GM21737 (cell line): ENCODE results near the gene LPP.
"Not testable (repeated sequence)": the region's sequence is repeated elsewhere in the genome, so short reads cannot be mapped to it uniquely, and the experiment has no call there.

Experiments
- ATAC-seq: cut with Tn5 transposase; IDR thresholded peaks from one replicate; pipeline ENCODE4 v1.9.1; 2021; ENCODE audit warnings: mild to moderate bottlenecking, moderate library complexity; ENCODE audit not compliant: unreplicated experiment

The LPP gene

DNA sequence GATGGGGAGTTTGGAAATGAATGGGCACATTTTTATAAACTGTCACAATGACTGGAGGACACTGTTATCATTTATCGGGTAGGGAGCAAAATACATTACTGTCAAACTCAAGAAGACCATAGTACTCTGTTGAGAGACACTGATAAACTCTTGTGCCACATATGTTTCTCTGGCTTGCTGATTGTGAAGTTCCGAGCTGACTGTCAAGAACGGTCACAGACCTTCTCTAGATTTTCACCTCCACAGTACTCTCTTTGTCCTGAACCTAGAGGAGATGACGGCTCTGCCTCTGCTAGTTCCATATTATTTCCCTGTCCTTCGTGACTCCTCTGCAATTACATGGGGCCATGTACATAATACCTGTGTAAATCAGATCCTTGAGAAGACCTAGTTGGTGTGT lies 451.9 kb downstream of the LPP start:
- no peak for ATAC-seq

DNA sequence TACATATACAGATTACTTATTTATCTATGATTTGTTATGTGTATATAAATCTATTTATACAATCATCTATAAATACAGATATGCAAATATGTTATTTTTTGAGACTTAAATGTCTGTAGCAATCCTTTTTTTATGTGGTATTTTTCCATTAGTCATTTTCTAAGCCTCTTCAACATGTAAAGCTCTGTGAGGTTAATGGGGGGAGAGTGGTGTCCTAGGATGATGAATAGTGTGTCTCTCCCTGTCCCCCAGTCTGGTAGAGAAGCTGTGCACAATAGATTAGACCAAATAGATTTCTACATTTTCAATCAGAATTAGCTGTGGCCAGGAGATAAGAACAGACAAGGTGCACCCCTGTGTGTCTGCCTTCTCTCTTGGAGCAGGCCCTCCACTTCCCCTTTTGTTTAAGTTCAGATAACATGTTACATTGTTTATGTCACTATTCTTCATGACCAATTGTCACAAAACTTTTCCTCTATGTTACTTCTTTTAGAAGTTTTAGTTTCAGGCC lies 453.9 kb downstream of the LPP start:
- no peak for ATAC-seq

DNA sequence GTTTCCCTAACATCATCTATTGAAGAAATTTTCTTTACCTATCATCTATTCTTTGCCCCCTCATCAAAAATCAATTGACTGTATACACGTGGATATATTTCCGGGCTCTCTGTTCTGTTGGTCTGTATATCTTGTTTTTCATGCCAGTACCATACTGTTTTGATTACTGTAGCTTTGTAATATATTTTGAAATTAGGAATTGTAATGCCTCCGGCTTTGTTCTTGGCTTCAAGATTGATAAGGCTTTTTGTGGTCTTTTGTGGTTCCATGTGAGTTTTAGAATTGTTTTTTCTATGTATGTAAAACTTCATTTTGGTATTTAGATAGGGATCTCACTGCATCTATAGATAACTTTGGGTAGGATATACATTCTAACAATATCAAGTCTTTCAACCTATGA lies 454.4 kb downstream of the LPP start:
- no peak for ATAC-seq

DNA sequence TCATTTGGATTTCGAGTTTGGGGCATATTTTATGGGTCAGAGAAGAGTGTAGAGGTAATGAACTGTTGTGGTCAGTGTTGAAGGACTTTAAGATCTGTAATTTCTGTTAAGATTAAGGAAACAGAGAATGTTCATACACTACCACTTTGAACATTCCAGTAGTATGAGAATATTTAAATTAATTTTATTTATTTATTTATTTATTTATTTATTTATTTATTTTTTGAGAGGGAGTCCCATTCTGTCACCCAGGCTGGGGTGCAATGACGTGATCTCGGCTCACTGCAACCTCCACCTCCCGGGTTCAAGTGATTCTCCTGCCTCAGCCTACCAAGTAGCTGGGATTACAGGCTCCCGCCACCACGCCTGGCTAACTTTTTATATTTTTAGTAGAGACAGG lies 459.8 kb downstream of the LPP start:
- not testable (repeated sequence) for ATAC-seq

DNA sequence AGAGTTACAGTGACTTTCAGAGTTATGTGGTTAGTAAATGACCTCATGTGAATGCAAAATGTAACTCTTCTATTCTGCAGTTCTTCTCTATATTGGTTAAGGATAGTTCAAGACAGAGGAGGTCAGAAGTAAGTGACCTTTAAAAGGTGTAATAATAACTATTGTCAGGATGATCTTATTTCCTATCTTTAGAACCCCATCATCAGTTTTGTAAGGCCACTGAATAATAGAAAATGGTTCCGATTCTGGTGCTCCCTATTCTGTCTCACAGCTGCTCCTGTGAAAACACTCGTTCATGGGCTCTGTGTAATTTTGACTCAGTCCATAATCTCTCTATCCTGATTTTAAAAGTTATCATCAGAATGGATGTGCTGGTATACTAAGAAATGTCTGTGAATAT lies 463.3 kb downstream of the LPP start:
- no peak for ATAC-seq

DNA sequence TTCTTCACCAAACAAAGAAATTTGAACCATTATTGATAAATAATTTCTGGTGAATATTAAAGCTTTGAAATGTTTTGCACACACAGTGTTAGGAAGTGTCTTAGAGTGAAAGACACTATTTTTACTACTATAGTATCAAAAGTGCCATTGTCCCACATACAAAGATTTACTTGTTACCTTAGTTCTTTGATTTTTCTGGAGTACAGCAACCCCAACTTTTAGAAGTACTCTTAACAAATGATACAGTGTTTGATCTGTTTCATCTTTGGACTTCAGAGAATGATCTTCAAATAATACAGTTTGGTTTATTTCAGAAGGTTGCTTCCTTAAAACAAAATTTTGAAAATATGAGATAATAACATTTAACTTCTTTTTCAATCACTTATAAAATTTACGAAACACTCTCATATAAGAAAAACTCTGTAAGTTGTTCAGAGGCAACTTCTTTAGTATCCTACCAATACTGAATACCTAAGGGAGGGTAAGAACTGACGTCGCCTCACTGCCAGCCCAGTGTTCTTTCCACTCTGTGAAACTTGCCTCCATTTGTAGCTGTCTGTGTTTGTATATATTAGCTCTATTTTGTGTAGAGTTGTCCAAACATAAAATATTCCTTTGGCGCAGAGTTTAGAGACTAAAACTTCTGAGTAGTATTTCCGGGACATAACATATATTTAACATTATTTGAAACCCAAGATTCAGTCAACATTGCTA lies 464.2 kb downstream of the LPP start:
- ATAC-seq, result no peak

DNA sequence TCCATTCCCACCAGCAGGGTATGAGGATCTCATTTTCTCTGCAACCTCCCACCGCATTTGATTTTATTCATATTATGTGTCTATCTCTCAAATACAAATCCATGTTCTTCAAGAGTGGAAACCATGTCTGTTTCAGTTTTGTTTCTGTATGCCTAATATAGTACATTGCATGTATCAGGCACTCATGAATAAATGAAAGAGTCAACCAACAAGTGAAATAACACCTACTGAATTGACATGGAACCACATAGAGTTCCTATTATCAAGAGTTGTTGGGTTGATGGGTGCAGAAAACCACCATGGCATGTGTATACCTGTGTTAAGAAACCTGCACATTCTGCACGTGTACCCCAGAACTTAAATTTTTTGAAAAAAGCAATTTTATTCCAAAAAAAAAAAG lies 466.8 kb downstream of the LPP start:
- ATAC-seq, result no peak

DNA sequence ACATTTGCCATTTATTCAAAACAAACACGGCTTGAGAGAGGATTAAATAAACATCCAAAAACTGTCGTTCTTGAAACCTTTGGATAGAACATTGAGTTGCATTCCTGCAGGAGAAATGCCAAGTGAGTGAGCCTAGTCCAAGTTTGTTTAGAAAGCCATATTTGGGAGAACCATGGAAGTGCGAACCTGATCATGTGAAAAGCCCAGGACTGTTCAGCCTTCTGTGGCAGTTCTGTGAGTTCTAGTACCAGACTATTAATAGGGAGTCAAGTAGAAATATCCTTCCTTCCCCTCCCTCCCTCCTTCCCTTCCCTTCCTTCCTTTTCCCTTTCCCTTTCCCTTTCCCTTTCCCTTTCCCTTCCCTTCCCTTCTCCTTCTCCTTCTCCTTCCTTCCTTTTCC lies 470.4 kb downstream of the LPP start:
- ATAC-seq, result no peak

DNA sequence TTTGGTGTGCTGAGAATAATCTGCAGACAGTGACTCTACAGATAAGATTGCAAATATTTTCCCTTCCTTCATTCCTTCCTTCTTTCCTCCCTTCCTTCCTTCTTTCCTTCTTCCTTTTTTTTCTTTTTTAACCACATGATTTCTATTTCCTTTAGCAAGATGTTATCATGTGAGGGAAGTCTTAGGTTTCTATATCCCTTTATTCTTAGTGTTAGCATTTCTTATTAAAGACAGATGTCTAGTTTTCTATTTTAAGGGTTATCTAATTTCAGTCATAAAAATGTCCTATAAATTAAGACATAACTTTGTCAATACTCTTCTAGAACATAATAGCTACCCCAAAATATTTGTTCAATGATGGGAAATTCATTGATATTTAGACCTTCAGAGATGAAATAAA lies 470.9 kb downstream of the LPP start:
- no peak for ATAC-seq

DNA sequence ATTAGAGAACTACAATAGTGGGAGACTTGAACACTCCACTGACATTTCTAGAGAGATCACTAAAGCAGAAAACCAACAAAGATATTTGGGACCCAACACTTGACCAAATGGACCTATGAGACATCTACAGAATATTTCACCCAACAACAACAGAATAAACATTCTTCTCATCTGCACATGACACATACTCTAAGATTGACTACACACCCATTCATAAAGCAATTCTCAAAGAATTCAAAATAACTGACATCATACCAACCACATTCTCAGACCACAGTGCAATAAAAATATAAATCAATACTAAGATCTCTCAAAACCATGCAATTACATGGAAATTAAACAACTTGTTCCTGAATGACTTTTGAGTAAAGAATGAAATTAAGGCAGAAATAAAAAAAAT lies 473.7 kb downstream of the LPP start:
- ATAC-seq, result no peak

DNA sequence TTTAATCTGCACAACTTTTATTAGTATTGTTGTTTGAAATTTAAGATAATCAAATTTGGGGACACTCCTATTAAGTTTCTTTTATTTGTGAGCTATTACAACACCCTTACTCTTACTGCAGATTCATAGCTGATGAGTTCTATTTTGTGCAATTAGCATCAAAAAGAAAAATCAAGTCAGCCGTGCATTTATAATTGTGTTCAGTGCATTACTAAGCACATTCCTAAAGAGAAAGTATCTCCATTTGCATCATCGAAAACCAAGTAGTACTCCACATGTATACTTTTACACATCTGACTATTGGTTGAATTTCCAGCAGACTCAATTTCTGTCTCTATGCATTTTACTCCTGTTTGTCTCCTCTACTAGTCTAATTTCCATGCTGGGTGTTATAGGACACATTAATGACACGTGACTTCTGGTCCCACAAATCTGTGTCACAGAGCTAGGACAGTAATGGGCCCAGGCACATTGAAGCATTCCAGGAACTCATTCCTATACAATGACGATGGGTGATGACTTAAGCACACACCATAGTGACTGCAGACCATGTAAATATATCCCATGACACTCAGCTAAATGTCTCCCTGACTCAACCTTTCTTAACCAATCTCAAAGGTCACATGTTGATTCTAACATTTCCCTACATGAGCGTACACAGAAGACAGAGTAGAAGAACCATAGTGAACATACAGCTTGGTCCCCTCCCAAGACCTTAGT lies 477.5 kb downstream of the LPP start:
- no peak for ATAC-seq

DNA sequence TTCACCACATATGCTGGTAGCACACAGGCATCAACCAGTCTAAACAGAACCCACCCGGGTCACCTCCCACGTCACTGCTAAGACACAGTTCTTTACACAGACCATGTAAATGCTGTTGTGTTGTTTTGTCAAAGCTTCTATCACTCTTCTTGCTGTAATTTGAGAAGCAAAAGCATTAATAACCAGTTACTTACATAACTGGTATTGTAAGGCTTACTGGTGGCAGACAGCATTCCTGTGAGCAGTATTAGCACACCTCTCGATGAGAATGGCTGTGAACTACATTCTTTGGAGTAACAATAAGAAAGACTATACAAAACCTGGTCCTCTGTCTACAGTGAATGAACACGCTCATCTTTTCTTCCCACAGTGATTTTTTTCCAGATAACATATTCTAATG lies 479.2 kb downstream of the LPP start:
- no peak for ATAC-seq

DNA sequence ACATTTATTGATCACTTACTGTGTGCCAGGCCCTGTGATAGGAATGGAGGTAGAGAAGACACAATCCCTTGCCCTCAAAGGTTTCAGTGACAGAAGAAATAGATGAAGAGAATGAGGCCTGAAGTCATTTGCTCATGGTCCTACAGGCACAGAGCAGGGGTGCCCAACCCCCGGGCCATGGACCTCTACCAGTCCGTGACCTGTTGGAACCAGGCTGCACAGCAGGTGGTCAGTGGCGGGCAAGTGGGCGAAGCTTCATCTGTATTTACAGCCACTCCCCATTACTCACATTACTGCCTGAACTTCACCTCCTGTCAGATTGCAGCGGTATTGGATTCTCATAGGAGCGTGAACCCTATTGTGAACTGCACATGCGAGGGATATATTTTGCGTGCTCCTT lies 480.3 kb downstream of the LPP start:
- ATAC-seq, result no peak

DNA sequence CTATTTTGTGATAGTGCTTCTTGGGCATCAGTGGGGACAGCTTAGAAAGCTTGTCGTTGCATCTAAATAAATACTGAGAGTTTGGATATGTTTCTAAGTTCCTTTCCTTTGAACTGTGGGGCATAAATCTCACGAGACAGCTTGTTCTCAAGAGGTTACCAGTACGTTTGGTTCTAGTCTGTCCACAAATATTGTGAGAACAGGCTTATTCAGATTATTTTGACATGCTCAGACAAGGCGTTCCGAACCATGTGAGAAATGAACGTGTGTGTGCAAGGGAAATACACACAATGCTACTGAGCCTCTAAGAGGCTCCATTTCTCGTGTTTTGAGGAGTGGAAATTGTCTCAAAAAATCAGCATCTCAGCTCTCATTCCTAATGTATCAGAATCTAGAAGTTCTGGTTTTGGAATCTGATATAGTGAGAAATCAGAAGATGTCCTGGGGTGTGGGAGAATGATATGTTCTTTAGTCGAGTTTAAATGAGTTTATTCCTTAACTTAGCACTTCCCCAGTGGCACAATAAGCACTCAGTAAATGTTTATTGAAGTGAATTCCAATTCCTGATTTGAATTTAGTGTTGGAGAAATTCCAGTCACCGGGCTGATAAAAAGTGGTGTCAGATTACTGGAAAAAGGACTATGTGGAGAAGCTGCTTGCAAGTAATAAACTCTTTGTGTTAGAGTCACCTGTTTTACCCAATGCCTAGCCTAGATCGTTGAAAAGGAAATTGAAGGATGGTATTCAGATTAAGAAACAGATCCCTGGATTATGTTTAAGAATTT lies 481.5 kb downstream of the LPP start:
- no peak for ATAC-seq

DNA sequence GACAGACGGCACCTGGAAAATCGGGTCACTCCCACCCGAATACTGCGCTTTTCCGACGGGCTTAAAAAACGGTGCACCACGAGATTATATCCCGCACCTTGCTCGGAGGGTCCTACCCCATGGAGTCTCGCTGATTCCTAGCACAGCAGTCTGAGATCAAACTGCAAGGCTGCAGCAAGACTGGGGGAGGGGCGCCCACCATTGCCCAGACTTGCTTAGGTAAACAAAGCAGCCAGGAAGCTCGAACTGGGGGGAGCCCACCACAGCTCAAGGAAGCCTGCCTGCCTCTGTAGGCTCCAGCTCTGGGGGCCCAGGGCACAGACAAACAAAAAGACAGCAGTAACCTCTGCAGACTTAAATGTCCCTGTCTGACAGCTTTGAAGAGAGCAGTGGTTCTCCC lies 482.3 kb downstream of the LPP start:
- not testable (repeated sequence) for ATAC-seq

DNA sequence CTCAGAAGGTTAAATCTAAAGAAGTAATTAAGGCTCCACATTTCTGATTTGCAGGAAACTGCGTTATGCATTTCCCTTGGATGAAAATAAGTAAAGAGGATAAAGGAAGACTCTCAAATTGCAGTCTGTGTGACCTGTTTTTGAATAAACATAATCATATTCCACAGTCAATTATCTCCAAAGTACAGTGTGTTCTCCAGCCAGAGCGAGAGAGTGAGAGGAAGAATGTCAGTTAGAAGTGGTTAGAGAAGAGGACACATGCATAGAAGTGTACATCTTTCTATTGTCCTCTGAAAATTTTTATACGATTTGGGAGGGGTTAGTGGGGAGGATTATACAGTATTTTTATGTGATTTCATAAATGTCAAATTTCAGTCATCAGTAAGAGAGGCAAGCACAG lies 487.1 kb downstream of the LPP start:
- ATAC-seq, result no peak

DNA sequence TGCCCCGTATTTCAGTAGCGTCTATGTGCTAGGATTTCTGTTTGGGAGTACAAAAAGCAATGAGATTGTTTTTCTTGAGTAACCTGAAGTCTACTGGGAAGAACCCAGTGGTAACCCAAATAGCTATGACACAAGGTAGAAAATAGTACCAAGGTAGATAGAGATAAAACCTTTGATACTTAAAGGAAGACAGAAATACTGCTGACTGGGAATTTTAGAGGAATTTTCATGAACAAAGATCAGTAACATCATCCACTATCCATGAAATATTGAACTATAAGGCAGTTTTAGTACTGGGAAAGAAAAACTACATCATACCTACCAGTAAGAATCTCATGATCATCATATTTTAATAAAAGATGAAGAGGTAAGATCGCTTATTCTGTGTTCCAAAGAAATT lies 489.8 kb downstream of the LPP start:
- no peak for ATAC-seq

DNA sequence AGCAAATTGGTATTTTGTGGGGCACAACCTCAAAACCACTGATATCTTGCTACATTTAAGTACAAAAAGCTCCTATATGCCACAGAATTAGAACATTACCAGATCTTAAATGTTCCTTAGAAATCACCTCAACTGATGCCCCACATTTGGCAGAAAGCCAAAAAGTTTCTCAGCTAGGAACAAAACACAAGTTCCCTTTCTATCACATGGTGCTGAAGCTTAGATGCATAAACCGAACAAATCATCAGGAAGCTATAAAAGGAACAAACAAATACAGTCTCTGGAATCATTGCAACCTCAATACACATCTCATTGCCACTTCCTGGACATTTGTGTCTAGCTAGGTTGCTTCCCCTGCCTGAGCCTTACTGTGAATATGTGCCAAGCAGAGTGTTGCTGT lies 492.6 kb downstream of the LPP start:
- no peak for ATAC-seq

DNA sequence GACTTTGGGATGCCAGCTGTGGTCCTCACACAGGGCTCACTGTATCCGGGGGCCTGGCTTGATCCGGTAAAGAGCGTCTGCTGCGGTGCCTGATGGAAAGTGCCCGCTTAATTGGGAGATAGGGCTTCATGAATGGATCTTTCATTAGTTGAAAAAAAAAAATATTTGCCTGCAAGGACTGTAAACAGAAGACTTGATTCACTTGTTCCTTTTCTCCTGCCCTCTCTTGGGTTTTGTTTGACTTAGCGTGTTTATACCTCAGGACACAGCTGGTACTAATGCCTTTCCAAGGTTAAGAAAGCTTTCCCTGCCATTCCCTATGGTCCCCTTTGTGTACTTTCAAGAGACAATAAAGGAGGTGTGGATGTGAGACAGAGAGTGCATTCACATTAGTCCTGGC lies 493.3 kb downstream of the LPP start:
- ATAC-seq, result no peak

DNA sequence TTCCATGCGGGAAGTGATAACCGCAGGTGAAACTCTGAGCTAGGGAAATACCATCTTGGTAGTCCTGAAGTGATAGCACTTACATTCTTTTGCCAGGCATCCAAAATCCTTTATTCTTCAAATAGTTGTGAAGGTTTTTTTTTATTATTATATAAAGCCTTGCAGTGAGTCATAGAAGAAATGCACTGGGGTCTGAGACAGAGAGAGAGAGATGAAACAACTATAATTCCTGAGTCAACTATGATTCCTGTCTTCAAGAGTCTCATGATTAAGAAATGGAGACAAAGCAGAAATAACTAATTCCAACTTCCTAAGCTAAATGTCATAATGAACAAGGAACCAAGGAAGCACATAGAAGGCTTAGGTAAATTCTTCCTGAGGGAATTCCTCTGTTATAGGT lies 495.6 kb downstream of the LPP start:
- no peak for ATAC-seq

DNA sequence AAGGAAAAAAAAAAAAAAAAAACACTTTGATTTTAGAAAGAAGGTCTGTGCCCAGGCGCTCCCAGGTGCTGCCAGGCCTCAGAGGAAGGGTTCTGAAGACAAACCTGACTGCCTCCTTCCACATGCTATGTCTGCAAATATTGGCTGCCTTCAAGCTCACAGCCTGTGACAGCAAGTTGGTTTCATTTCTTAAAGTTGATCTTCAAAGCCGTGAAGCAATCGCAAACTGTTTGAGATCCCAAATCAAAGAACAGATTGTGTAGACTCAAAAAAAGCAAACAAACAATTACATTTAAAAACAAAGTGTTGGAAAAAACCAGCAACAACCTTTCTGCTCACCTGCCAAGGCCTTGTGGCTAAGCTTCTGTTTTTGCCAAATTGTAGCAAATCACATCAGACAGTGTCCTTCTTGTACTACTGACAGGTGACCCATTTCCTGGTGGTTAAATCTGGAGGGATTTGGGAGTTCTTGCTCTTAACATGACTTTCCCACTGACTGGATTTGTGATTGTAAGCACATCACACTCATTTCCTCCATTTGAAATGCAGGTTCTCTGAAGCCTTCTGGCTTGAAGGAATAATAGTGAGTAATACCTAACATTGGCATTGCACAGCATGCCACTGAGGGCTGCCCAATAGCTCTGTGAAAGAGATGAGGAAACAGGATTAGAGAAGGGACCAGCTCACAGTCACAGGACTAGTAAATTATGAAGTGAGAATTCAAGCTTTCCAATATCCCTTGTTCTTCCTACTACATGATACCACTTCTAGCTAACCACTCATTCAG lies 502.4 kb downstream of the LPP start:
- ATAC-seq, result no peak
